Transverse colon (tissue), 4 donors: ENCODE results near the gene SPRN.

Experiments used
- POLR2A ChIP-seq: fragments of 450-650 bp; IDR thresholded peaks from one replicate; pipeline ENCODE4 v1.6.1; 2016; ENCODE audit warnings: antibody characterized with exemption, mild to moderate bottlenecking, moderate library complexity
- POLR2AphosphoS5 ChIP-seq, 3 donors: sonication (generic); formaldehyde crosslinking; IDR thresholded peaks; one replicate each; pipeline ENCODE4 v1.6.1; 2016; ENCODE audit warnings: antibody characterized with exemption in 3 of 3
- TF ChIP-seq, protein P1 (sequence below), 5 experiments: fragments of 200-600 bp in 3 of 5; fragments of 450-650 bp in 2 of 5; sonication (generic) in 3 of 5; IDR thresholded peaks; 1 replicate in 2 of 5; 2 replicates in 3 of 5; pipeline ENCODE4 v1.5.1; 2016 to 2017; ENCODE audit warnings: antibody characterized with exemption in 5 of 5, inconsistent platforms in 3 of 5, mild to moderate bottlenecking in 2 of 5, moderate library complexity in 1 of 5

DNA sequence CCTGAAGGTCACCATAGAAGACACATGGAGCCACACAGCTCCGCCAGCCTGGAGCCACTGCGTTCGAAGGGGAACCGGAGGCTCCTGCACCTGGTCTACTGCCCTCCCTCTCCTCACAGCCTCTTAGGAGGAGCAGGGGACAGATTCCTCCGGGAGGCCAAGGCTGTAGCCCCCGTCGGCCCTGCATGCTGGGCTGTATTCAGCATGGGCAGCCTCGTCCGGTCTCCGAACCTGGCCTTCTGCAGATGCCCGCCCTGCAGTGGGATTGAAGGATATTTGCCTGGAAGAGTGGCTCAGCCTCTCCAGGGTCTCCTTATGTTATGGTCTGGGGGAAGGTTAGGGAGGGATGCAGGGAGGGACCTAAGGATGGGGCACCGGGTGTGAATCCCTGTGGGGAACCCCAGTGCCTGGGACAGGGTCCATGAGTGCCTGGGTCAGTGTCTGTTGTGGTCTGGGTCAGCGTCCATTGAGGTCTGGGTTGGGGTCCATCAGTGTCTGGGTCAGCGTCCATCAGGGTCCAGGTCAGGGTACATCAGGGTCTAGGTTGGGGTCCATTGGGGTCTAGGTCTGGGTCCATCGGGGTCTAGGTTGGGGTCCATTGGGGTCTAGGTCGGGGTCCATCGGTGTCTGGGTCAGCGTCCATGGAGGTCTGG is 16.3 kb upstream of the SPRN start:
- no peak for TF ChIP-seq POLR2A
- no peak for TF ChIP-seq POLR2AphosphoS5 (IDR thresholded peaks at IDR 0.05)
- TF ChIP-seq, protein P1, sequence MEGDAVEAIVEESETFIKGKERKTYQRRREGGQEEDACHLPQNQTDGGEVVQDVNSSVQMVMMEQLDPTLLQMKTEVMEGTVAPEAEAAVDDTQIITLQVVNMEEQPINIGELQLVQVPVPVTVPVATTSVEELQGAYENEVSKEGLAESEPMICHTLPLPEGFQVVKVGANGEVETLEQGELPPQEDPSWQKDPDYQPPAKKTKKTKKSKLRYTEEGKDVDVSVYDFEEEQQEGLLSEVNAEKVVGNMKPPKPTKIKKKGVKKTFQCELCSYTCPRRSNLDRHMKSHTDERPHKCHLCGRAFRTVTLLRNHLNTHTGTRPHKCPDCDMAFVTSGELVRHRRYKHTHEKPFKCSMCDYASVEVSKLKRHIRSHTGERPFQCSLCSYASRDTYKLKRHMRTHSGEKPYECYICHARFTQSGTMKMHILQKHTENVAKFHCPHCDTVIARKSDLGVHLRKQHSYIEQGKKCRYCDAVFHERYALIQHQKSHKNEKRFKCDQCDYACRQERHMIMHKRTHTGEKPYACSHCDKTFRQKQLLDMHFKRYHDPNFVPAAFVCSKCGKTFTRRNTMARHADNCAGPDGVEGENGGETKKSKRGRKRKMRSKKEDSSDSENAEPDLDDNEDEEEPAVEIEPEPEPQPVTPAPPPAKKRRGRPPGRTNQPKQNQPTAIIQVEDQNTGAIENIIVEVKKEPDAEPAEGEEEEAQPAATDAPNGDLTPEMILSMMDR (IDR thresholded peaks at IDR 0.05): no peak
